ENCODE results near the gene ANKRD44. TPM values are rescaled to one million over a fixed set of nuclear protein-coding genes. Genes with fewer than 3 reads are reported as not detected.
"Not testable (repeated sequence)": the region's sequence is repeated elsewhere in the genome, so short reads cannot be mapped to it uniquely, and the experiment has no call there.

ANKRD44 gene
- polyA plus RNA-seq, 4 donors, result 12.0 to 25.5 (median 12.4) TPM

DNA sequence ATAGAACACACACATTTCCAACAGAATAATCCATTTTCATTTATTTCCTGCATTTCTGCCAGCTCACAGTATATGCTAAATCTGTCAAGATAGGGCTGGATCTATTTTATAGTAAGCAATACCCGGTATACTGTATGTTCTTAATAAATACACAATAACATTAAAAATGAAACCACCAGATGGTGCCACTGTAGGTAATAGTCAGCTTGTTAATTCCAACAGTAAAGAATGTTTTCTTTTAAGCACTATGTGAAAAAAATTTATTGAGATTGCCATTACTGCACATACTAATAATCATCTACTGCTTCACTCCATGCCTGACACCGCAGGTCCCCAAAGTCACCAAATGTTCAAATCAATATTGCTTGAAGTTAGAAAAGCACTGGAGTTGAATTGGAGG, 252.6 kb downstream of the ANKRD44 start:
- DNase-seq (ENCODE audit: low read depth in 4 of 4, low spot score in 3 of 4), result no peak

DNA sequence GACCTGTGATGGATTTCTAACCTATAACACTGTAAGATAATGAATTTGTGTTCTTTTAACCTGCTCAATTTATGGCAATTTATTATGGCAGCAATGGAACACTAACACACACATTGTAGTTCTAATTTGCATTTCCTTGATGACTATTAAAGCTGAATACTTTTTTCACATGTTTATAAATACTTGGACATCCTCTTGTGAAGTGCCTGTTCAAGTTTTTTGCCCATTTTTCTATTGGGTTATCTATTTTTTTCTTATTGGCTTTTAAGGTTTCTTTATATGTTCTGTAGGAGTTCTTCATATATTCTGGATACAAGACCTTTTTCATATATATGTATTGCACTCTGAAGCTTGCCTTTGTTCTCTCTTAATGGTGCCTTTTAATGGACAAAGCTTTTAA, 255.5 kb downstream of the ANKRD44 start:
- no peak for DNase-seq (ENCODE audit: low read depth in 4 of 4, low spot score in 3 of 4)

- DNase-seq (ENCODE audit: low read depth in 4 of 4, low spot score in 3 of 4), result no peak
These were observed 256.1 kb downstream of the ANKRD44 start for GRCh38 chr2:197054437-197054836.

GRCh38 chr2:197052356-197052755, 258.2 kb downstream of the ANKRD44 start:
- no peak for DNase-seq (ENCODE audit: low read depth in 4 of 4, low spot score in 3 of 4)

GRCh38 chr2:197045115-197045514, 265.5 kb downstream of the ANKRD44 start:
- DNase-seq (ENCODE audit: low read depth in 4 of 4, low spot score in 3 of 4), result no peak

- DNase-seq (ENCODE audit: low read depth in 4 of 4, low spot score in 3 of 4), result no peak
These were observed 267.8 kb downstream of the ANKRD44 start for GRCh38 chr2:197042739-197043196.

- DNase-seq (ENCODE audit: low read depth in 4 of 4, low spot score in 3 of 4), result no peak
These were observed 272.6 kb downstream of the ANKRD44 start for GRCh38 chr2:197037863-197038398.

DNA sequence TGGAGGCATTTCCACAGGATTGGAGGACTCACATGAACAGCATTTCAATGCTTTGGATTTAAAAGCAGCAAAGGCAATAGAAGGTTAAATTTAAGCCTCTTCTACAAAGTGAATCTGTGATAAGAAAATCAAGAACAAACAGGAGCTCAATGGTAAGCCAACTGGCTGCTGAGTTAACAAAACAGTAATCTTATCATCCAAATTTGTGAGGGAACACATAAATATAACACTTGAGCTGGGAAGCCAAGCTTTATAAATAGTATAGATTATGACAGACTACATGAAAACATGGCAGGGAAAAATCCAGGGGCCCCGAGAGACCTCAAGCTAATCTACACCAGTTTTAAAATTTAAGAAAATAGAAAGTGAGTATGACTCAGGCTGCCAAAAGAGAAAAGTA, 275.6 kb downstream of the ANKRD44 start:
- DNase-seq (ENCODE audit: low read depth in 4 of 4, low spot score in 3 of 4), result no peak

GRCh38 chr2:197034292-197034691, 276.3 kb downstream of the ANKRD44 start:
- no peak for DNase-seq (ENCODE audit: low read depth in 4 of 4, low spot score in 3 of 4)

GRCh38 chr2:197033222-197033621, 277.4 kb downstream of the ANKRD44 start:
- DNase-seq (ENCODE audit: low read depth in 4 of 4, low spot score in 3 of 4), result no peak

DNA sequence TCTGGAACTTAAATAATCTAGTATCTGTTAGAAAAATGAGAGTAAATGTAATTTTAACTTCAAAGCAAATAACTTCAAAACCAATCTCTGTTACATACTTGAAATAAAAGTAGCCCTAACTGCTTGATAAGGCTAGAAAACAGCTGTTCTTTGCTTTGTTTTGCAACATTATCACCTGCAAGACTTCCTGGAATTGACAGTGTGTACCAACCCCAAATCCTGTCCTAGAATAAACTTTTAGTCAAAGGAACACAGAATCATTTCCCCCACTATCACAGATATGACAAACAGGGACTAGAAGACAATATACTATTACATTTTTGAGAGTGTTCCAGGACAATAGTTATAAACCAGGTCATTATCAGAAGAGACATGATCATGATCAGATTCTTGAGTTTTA, 278.8 kb downstream of the ANKRD44 start:
- no peak for DNase-seq (ENCODE audit: low read depth in 4 of 4, low spot score in 3 of 4)

- no peak for DNase-seq (ENCODE audit: low read depth in 4 of 4, low spot score in 3 of 4)
These were observed 280.5 kb downstream of the ANKRD44 start for GRCh38 chr2:197030090-197030489.

DNA sequence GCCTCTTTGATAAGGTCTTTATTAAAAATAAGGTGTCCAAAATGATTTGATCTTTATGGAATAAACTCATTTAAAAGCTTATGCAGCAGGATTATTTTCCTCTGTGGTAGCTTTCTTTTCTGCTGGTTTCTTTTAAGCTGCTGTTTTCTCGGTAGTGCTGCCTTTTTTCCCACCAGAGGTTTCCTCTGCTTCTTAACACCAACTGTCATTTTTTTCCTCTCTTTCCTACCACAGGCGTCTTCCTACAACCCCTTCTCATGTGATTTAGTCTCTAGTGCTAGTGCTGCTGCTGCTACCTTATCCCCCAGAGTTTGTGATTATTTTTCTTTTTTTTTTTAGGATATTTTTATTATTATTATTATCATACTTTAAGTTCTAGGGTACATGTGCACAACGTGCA, 281.9 kb downstream of the ANKRD44 start:
- no peak for DNase-seq (ENCODE audit: low read depth in 4 of 4, low spot score in 3 of 4)

GRCh38 chr2:197028230-197028629, 282.4 kb downstream of the ANKRD44 start:
- DNase-seq (ENCODE audit: low read depth in 4 of 4, low spot score in 3 of 4), result no peak

- no peak for DNase-seq (ENCODE audit: low read depth in 4 of 4, low spot score in 3 of 4)
These were observed 286.4 kb downstream of the ANKRD44 start for GRCh38 chr2:197024206-197024605.

DNA sequence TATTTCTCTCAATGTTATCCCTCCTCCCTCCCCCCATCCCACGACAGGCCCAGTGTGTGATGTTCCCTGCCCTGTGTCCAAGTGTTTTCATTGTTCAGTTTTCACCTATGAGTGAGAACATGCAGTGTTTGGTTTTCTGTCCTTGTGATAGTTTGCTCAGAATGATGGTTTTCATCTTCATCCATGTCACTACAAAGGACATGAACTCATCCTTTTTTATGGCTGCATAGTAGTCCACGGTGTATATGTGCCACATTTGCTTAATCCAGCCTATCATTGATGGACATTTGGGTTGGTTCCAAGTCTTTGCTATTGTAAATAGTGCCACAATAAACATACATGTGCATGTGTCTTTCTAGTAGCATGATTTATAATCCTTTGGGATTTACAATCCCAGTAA, 289.7 kb downstream of the ANKRD44 start:
- DNase-seq (ENCODE audit: low read depth in 4 of 4, low spot score in 3 of 4), result not testable (repeated sequence)

GRCh38 chr2:197013098-197013497, 297.5 kb downstream of the ANKRD44 start:
- DNase-seq (ENCODE audit: low read depth in 4 of 4, low spot score in 3 of 4), result no peak

DNA sequence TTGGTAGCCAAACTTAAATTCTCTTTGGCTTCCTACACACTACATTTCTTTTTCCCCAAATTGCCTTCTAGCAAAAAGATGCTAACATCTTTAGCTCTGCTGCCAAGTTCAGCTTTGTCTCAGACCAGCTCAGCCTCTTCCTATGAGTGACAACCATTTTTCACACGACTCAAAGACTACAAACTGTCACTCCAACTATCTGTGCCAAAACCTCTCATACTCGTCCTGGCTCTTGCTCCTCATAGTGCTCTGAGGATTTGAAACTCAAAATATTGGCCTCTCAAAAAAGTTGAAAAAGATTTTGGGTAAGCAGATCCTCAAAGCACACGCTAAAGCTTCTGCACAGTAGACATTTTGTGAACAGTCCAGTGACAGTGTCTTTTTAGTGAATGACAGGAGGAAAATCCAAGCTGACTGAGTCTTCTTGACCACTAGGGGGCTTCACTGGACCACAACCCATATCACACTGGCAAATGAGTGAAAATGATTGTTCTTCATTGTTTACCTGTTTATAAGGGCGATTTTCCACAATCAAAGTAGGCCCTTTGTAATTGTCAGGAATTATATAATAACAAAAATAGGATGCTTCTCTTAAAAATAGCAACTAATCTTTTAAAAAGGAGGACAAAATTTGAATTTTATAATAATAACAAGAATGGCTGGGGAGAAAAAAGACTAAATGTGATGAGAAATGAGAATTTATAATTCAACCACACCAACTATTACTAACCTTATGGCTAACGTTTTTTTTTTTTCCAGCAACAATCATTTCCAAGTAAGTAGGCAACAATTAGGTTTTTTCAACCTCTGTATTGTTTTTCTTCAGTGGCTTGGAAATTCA, 298.6 kb downstream of the ANKRD44 start:
- no peak for DNase-seq (ENCODE audit: low read depth in 4 of 4, low spot score in 3 of 4)

GRCh38 chr2:197011021-197011417, 299.6 kb downstream of the ANKRD44 start:
- DNase-seq (ENCODE audit: low read depth in 4 of 4, low spot score in 3 of 4), result no peak

GRCh38 chr2:197010200-197011020, 300.2 kb downstream of the ANKRD44 start:
- DNase-seq (ENCODE audit: low read depth in 4 of 4, low spot score in 3 of 4), result no peak

DNA sequence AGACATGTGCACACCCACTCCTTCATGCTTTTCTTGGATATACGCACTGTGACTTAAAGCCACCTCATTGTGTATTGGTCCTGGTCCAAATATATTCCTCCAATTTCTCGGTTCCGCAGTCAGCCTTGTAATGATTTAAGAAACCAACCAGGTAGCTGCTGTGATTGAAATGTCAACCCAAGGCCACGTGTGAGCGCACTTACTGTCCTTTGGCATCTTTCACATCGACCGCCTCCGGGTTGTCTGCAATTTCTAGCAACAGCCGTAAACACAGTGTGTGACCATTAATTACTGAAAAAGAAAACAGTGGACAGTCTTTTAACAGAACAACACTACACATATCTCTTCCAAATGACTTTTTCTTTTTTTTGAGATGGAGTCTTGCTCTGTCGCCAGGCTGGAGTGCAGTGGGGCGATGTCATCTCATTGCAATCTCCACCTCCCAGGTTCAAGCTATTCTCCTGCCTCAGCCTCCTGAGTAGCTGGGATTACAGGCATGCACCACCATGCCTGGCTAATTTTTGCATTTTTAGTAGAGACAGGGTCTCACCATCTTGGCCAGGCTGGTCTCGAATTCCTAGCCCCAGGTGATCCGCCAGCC, 301.7 kb downstream of the ANKRD44 start:
- not testable (repeated sequence) for DNase-seq (ENCODE audit: low read depth in 4 of 4, low spot score in 3 of 4)

All from left renal pelvis (tissue), 4 donors.